ENCODE results near the gene IQUB. TPM values are rescaled to one million over a fixed set of nuclear protein-coding genes. Genes with fewer than 3 reads are reported as not detected.

The IQUB gene
- total and polyA plus RNA-seq, 2 experiments from 2014 or later = 0.97 to 2.2 TPM

GRCh38 chr7:123472750-123473445, 61.5 kb downstream of the IQUB start:
- Histone ChIP-seq H3K4me2 (no peak overlapping the region), H2AFZ (no peak overlapping the region), H3K79me2 (no peaks in the 10 kb centered on the region), H4K20me1 (ENCODE audit: insufficient read depth, poor library complexity, severe bottlenecking) (no peaks in the 10 kb centered on the region), H3K4me1 (ENCODE audit: insufficient read depth) (no peaks in the 10 kb centered on the region), H3K4me3 (no peak overlapping the region), H3K9me2 (replicated peaks; ENCODE audit: insufficient read depth) (no peaks in the 10 kb centered on the region), H3K9me3 (ENCODE audit: low read depth) (no peaks in the 10 kb centered on the region), H3K36me3 (replicated peaks; ENCODE audit: insufficient read depth, low read depth) (no peaks in the 10 kb centered on the region), H3K27me3 (no peaks in the 10 kb centered on the region), H3K27ac (no peak overlapping the region)
- no peak for TF ChIP-seq EZH2phosphoT487 (IDR thresholded peaks at IDR 0.05; ENCODE audit: low read depth, severe bottlenecking, unreplicated experiment)
- TF ChIP-seq EZH2 (IDR thresholded peaks at IDR 0.05; ENCODE audit: borderline replicate concordance) = no peak
- TF ChIP-seq CTCF (IDR thresholded peaks at IDR 0.05; ENCODE audit: poor library complexity) = no peak
- 73% methylated on average over 2 of the region's 2 CpGs for WGBS (ENCODE audit: low lambda C conversion rate, missing lambda C conversion rate)
- no peak for DNase-seq (ENCODE audit: low spot score)

GRCh38 chr7:123472327-123472726, 62.1 kb downstream of the IQUB start:
- Histone ChIP-seq H3K9me2 (replicated peaks; ENCODE audit: insufficient read depth) (no peaks in the 10 kb centered on the region), H3K4me2 (no peak overlapping the region)
- no peak for TF ChIP-seq EZH2 (IDR thresholded peaks at IDR 0.05; ENCODE audit: borderline replicate concordance)
- no peak for TF ChIP-seq EZH2phosphoT487 (IDR thresholded peaks at IDR 0.05; ENCODE audit: low read depth, severe bottlenecking, unreplicated experiment)
- no peak for TF ChIP-seq CTCF (IDR thresholded peaks at IDR 0.05; ENCODE audit: poor library complexity)

GRCh38 chr7:123468303-123468702, 66.1 kb downstream of the IQUB start:
- Histone ChIP-seq H3K4me1 (ENCODE audit: insufficient read depth) (no peaks in the 10 kb centered on the region), H3K9me2 (replicated peaks; ENCODE audit: insufficient read depth) (no peaks in the 10 kb centered on the region), H3K36me3 (replicated peaks; ENCODE audit: insufficient read depth, low read depth) (no peaks in the 10 kb centered on the region), H3K79me2 (no peaks in the 10 kb centered on the region), H3K27me3 (no peaks in the 10 kb centered on the region), H4K20me1 (ENCODE audit: insufficient read depth, poor library complexity, severe bottlenecking) (no peaks in the 10 kb centered on the region), H2AFZ (no peak overlapping the region), H3K27ac (no peak overlapping the region), H3K4me2 (no peak overlapping the region), H3K9me3 (ENCODE audit: low read depth) (no peaks in the 10 kb centered on the region), H3K4me3 (no peak overlapping the region)
- TF ChIP-seq EZH2phosphoT487 (IDR thresholded peaks at IDR 0.05; ENCODE audit: low read depth, severe bottlenecking, unreplicated experiment) (no peak), EZH2 (IDR thresholded peaks at IDR 0.05; ENCODE audit: borderline replicate concordance) (no peak), CTCF (IDR thresholded peaks at IDR 0.05; ENCODE audit: poor library complexity) (no peak)
- DNase-seq (ENCODE audit: low spot score) = no peak
- 90% methylated on average over 5 of the region's 5 CpGs for WGBS (ENCODE audit: low lambda C conversion rate, missing lambda C conversion rate)

More at GRCh38 chr7:123472327-123472726, 62.1 kb downstream of the IQUB start:
- Histone ChIP-seq H3K79me2 (no peaks in the 10 kb centered on the region), H3K9me3 (ENCODE audit: low read depth) (no peaks in the 10 kb centered on the region), H3K27ac (no peak overlapping the region), H4K20me1 (ENCODE audit: insufficient read depth, poor library complexity, severe bottlenecking) (no peaks in the 10 kb centered on the region), H3K27me3 (no peaks in the 10 kb centered on the region), H3K4me3 (no peak overlapping the region), H3K4me1 (ENCODE audit: insufficient read depth) (no peaks in the 10 kb centered on the region), H3K36me3 (replicated peaks; ENCODE audit: insufficient read depth, low read depth) (no peaks in the 10 kb centered on the region), H2AFZ (no peak overlapping the region)
- 92% methylated on average over 2 of the region's 2 CpGs for WGBS (ENCODE audit: low lambda C conversion rate, missing lambda C conversion rate)
- DNase-seq (ENCODE audit: low spot score) = no peak
